NCI-H748 (cell line): ENCODE measurements around the gene CROCC2.
A peak's percentile ranks its signal among the peaks of the same experiment; 100 is the strongest.

Experiments used
- DNase-seq: peaks from one replicate; lab custom pipeline; 2025; ENCODE audit not compliant: unreplicated experiment; lab: John Stamatoyannopoulos, UW

The CROCC2 gene

DNA sequence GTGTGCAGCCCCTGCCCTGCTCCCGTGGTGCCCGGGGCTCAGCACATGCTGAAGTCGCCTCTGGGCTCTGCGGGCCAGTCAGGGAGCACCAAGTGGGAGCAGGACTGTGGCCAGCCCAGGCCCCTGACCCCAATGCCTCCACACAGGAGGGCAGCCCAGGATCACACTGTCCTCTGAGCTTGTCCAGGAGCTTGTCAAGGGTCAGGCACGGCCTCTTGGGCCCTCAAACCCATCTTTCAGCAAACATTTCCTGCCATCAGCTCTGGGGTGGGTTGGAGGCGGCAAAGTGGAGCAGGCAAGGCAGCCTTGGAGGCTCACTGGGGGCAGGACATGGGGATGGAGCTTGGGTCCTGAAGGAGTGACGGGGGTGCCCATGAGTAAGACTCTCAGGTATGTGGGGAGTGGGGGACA is 102.6 kb downstream of the CROCC2 start:
- no peak for DNase-seq

DNA sequence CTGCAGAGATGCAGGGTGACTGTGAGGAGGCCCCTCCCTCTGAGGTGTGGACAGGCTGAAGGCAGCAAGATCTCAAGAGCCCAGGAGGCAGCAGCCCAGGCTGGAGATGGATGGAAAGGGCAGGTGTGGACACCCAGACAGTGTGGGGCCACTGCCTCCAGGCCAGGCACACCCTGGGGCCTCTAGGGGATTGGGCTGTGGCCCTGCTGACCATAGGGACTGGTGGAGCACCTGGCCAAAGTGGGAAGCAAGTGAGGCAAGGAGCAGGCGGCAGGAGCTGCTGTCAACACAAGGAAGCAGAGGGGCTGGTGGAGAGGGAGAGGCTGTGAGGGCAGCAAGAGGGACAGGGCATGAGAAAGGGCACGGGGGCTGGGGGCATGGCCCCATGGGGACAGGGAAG is 103.1 kb downstream of the CROCC2 start:
- DNase-seq = no peak

DNA sequence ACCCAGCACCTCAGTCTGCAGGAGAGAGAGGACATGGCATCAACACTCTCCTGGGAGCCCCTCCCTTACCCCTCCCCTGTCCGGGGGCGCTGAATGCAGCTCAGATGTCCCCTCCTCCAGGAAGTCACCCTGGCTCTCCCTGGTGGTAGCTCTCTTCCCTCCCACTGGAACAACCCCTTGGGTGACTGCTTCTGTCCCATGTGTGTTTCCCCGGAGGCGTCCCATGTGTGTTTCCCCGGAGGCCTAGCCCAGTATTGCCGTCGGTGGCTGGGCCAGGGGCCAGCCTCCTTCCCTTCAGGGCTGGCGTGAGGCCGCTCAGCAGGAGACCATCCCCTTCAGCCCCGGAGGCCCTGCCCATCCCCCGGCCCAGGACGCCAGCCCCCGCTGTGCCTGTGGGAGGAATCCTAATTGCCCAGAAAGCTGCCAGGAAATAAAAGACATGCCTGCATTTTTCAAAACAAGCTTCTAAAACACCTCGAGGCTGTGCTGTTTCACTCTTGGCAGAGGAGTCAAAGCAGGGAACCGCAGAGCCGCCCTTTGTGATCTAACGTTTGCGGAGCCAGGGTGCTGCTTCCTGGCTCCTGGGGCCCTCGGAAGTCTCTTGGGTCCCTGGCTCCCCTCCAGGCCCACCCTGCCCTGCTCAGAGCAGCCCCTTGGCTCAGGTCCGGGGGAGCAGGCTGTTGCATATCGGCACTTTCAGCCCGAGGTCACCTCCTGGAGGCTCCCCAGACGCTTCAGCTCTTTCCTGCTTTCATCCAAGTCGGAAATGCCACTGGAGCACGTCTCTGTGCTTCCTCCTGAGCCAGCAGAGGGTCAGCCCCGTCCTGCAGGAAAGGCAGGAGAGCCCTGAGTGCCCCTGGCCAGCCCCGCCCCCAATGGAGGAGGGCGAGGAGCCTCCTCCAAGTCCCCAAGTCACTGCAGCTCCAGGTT is 103.7 kb downstream of the CROCC2 start:
- DNase-seq = no peak

DNA sequence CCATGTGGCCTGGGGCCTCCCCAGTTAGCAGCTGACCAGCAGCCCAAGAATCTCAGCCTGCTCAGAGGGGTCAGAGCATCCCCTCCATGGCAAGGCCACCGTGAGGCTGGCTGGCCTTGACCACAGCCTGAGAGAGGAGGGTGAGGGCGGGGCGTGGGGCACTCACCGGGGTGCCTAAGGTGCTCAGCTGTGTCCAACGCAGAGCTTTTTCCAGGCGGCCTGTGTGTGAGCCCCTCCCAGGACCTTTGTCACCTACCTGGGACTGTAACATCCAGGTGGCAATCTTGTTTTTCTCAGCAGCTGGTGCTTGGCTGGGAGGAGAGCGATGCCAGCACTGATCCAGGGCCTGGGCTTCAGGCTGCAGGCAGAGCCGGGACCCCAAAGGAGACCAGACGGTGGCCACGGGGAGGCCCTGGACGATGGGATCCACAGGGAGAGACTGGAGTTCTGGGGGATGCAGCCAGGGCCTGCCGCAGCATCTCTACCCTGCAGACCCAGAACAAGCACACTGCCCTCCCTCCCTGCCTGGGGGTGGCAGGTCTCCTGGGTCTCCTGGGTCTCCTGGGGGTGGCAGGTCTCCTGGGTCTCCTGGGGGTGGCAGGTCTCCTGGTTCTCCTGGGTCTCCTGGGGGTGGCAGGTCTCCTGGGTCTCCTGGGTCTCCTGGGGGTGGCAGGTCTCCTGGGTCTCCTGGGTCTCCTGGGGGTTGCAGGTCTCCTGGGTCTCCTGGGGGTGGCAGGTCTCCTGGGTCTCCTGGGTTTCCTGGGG is 104.6 kb downstream of the CROCC2 start:
- no peak for DNase-seq

DNA sequence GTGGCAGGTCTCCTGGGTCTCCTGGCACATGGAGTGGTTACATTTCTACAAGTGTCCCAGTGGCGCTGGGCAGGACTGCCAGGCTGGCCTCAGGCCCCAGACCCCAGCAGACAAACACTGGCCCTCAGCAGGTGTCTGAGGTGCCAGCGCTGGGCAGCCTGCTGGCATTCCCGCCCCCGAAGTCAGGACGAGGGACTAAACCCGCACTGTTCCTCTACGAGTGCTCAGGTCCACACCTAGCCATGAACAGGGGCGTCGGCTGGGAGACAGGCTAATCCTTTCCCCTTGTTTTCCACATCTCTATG is 105.1 kb downstream of the CROCC2 start:
- DNase-seq = no peak

DNA sequence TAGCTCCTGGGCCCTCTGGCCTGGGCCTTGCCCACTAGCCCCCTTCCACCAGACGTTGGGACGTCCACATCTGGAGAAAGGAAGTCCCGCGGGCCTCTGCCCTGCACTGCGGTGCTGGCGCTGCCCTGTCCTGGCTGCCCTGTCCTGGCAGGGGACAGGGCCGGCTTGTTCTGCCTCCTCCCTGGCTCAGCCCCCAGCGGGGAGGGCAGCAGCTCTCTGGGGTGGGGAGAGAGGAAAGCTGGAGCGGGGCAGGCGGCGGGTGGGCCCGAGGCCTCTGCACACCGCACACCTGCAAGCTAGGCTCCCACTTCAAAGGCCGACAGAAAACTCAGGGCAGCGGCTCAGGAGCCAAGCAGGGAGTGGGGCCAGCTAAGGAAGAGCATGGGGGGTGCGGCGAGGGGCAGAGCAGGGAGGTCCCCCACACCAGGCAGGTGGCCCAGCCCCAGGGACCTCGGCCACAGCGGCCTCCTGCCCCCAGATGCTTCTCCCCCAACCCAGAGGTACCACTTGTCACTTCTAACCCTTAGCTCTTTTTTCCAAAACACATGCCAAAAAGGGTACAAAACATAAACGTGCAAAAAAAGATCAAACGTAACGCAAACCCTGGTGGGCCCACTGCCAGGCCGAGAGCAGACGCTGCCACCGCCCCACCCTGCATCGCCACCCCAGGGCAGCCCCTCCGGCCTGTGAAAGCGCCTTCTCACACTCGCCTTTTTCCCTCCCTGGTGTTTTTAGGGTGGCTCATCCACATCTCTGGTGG is 105.8 kb downstream of the CROCC2 start:
- no peak for DNase-seq

DNA sequence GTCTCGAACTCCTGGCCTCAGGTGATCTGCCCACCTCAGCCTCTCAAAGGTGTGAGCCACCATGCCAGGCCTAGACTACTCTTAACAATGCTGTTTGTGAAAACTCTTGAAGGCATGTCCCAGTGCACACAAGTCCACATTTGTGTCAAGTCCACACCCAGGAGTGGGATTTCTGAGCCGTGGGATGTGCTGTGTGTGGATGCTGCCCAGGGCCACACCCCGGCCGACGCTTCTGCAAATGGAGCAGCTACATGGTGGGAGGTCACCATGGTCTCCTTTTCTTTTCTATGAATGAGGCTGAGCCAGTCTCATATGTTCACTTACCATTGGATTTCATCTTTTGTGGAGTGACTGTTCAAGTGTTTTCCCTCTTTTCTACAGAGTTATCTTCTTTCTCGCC is 108.1 kb downstream of the CROCC2 start:
- DNase-seq = no peak

DNA sequence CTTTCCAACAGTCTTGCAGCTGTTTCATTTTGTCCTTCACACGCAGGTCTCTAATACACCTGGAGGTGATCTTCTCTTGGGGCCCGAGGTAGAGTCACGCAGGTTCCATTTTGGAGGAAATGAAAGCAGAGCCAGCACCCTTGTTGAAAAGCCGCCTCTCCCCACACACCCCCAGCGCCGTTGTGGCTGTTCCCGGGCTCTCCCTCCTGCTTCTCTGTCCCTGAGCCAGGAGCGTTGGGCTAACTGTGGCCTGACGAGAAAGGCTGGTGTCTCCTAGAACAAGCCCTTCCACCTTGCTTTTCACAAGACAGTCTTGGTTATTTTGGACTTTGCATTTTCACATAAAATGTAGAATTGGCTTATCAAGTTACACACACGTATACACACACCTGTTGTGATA is 108.6 kb downstream of the CROCC2 start:
- DNase-seq = no peak

DNA sequence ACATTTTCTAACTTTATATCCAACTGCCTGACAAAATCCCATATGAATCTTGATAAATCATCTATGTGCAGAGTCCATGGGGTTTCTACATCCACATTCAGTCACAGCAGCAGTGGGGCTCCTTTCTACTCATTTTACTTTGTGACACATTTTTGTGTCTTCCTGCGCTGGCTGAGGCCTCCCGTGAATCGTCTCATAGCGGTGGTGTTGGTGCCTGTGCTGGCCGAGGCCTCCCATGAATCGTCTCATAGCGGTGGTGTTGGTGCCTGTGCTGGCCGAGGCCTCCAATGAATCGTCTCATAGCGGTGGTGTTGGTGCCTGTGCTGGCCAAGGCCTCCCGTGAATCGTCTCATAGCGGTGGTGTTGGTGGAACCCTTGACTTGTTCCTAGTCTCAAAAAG is 109.3 kb downstream of the CROCC2 start:
- DNase-seq = no peak

DNA sequence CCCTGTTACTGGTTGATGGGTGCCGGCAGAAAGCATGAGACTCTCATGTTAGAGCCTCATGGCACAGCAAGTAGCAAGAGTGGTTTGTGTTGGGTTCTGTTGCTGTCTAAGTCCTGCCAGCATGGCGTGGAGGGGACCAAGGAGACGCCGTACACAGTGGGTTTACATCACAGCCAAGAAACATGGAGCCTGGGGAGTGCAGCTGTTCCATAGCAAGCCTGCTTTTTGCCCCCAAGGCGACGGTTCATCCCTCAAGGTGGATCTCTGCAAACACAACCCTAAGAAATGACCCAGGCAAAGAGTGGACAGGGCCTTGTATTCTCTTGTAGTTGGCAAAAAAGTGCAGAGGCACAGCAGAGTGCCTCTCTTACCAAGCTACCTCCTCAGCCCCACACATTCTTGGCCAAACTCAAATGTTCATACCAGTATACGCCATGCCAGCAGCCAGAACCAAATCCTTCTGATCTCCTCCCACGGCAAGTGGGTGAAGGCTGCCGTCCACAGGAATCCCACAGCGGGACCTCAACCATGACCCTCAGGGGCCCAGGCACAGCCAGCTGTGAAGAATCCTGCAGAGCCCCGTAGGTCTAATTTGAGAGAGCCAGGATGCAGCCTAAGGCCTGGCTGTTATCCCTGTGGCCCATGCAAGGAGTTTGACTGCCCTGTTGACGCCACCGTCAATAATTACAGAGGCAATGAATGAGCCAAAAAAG is 111.2 kb downstream of the CROCC2 start:
- DNase-seq = no peak

DNA sequence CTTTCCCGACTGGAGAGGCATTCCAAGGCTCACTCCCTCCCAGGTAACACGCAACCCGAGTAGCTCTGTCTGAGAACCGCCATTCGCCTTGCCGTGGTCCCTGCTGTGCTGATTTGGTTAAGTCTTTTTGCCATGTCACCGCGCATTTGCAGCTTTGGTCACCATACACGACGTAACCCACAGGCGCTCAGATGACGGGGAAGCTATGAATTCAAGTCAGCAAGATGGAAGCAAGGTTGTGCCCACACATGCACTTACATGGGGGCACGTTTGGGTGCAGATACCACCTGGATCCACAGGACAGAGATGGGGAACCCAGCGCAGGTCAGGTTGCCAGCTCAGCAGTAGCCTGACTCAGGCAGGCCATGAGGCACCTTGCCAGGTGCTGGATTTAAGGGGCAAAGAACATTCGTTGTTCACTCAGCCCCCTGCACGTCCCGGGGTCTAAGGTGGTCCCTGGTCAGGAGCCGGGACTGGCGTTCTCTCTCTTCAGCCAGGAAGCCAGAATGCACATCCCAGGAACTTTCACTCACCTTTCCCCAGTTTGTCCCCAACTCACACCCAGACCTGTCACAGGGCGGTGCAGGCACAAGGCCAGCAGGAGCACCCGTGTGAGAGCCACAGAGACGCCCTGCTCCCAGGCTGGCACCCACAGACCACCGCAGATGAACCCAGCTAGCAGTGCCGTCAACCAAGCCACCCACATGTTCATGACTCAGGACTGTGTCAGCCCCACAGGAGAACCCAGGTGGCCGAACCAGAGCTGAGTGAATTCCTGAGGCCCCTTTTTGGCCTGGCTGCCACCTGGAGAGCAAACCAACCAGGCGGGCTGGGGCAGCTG is 112.1 kb downstream of the CROCC2 start:
- no peak for DNase-seq

DNA sequence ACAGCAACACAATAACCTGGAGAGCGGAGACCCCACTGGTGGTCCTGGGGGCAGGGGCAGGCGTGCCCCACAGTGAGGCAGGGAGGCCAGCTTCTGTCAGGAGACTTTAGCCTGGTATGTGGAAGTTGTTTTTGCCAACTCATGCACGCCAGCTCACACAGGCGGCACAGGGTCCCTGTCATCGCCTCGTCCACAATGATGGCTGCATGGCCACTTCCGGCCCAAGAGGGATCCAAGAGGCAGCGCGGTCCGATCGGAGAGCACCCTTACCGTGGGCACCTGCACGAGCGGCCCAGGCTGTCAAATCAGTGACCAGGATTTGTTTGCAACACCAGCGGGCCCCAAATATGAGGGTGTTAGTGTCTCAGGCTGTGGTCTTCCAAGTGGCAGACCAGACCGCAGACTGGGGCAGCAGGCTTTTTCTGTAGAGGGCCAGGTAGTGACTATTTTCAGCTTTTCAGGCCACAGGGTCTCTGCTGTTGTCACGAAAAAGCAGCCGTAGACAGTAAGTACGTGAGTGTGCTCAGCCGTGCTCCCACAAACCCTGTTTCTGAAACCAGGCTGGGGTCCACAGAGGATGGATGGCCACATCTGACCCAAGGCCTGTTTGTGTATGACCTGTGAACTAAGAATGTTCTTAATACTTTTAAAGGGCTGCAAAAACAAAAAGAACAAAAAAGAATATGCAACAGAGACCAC is 113.5 kb downstream of the CROCC2 start:
- DNase-seq = no peak

DNA sequence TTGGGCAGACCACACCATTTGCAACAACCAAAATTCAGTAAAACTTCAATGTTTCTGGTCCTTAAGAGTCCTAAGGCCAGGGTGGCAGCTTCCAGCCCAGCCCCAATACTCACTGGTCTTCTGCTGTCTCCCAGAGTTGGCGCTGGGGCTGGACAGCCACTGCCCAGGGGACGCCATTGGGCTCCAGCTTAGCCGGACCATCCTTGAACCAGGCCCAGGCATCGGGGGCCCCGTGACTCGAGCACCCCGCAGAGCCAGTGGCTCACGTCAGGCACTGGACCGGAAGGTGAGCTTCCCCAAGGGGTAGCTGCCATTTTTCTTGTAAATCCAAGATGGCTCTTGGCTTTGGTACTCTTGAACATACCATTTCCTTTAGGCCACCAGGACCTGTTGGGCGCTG is 114.1 kb downstream of the CROCC2 start:
- DNase-seq = no peak

DNA sequence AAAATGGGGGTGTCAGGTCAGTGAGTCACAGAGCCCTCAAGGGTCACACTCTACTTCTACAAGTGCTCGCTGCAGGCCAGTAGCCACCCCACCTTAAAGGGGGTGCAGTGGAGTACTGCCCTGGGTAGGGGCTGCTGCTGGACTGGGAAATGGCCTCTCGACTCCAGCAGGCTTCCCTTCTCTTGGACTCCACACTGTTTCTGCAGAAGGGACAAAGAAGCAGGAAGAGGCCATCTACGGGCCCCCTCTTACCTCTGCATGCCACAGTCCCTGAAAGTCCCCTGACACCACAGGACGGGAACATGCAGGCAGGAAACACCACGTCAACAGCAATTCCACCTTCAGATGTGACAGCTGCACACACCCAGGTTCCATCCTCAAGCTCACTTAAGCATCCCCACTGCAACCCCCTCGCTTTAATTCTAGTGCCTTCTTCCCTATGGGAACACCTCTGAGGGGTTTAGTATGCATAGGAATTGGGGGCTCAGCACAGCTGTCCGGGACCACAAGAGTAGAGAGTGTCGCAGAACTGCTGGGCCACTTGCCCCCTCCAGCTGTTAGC is 114.6 kb downstream of the CROCC2 start:
- DNase-seq = no peak

DNA sequence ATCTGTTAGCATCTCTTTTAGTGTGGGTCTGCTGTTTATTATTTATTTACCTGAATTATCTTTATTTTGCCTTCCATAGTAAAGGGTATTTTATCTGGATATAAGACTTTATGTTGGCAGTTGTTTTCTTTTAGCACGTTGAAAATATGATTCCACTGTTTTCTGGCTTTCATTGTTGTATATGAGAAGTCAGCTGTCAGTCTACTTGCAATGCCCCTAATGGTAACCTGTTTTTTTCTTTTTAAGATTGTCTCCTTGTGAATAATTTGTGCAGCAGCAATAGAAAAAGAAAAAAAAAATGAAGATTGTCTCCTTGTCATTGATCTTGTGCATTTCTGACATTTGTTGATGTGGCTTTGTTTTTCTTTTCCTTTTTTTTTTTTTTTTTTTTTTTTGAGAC is 119.5 kb downstream of the CROCC2 start:
- DNase-seq = no peak

DNA sequence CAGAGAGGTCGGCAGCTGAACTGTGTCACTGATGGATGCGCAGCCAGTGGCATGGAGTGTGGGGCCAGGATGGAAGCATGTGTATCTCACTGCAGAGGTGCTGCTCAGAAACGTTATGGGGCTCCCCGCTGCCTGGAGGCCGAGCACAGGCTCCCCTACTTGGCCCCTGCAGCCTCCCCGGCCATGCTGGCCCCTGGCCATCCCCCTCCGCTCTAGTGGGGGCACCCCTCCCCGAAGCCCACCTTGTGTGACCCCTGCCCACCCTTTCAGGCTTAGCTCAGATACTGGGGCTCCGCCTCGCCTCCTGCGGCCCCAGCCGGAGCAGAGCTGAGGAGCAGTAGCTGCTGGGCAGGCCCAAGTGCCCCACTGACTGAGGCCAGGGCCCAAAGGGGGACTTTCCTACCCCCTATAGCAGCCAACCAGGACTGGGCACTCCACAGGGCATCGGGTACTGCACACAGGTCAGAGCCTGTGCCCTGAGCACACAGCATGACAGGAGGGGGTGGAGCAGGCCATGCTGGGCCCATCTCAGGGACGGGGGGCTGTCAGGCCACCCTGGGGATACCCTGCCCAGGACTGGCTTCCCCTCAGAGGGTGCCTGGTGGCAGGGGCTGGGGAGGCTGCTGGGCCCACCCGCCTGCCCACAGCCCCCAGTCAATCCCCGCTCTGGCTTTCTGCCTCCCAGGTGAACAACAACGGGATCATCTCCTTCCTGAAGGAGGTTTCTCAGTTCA is 123.6 kb downstream of the CROCC2 start:
- DNase-seq = no peak

DNA sequence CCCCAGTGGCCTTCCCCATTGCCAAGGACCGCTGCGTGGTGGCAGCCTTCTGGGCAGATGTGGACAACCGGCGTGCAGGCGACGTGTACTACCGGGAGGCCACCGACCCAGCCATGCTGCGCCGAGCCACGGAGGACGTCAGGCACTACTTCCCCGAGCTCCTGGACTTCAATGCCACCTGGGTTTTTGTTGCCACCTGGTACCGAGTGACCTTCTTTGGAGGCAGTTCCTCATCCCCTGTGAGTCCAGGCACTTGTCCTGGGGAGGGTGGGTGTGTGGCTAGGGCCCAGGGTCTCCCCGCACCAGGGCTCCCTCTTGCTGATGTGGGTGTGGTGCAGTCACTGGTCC is 124.2 kb downstream of the CROCC2 start:
- no peak for DNase-seq

DNA sequence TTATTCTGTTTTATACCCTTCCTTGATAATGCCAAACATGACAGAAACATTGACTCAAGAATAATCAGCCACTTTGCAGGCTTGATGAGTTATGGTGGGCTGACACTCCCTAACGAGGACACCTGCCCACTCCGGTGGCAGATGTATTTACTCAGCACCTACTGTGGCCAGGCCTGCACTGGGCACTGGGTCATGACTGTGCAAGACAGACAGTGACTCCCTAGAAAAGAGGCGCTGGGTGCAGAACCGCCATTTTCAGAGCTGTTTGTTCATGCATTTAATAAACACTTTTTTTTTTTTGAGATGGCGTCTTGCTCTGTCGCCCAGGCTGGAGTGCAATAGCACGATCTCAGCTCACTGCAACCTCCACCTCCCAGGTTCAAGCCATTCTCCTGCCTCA is 124.7 kb downstream of the CROCC2 start:
- peak; percentile 30 for DNase-seq
